ENCODE data around the gene MEX3C.

The MEX3C gene

DNA sequence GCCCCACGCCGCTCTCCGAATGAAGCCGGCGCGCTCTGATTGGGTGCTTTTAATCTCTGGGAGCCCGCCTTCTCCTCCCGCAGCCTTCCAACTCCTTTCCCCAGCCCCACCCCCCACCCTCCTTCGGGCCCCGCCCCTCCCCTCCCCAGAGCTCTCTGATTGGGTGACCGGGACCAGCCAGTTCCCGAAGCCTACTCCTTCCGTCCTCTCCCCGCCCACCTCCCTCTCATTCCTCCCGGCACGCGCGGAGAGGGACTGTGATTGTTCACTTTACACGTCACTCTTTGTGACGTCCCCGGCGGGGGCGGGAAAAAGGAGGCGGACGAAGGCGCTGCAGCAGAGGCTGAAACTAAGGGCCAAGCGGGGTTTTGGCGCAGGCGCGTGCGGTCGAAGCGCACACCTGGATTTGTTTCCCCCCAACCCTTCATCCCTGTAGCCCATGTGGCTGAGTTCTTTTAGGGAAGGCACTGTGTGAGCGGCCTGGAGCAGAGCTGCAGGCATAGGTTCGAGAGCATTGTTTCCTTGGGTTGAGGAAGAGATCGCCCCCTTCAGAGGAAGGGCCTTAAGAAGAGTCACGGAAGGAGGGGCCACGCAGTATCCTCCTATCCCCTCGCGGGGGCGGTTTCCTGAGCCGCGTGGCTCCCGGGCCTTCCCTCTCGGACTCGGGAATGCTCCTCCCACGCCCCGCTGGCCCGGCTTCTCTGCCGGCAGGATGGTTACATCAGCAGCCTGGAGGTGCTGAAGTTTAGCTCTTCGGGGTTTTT is at the start of gene MEX3C:
MEX3C (minus strand) TSS at position 21 of the 764 bp plus-strand sequence. CDS start 361 bp downstream, outside the sequence.
- H3K36me3 ChIP-seq (ENCODE audit: insufficient read depth, low read depth, low read length) = peaks cover under 1% of the 10 kb centered on the region
- no peaks in the 10 kb centered on the region for H3K9me3 ChIP-seq (ENCODE audit: insufficient read depth, low read depth, low read length)
- H3K27me3 ChIP-seq (ENCODE audit: insufficient read depth, low read length) = no peaks in the 10 kb centered on the region
- H3K27ac ChIP-seq (ENCODE audit: low read length) = peak within 1 kb of the TSS; percentile 72
- peak within 1 kb of the TSS; percentile 98 for H3K9ac ChIP-seq (ENCODE audit: low read depth, low read length)
- peak within 1 kb of the TSS; percentile 94 for H3K4me3 ChIP-seq (ENCODE audit: low read length)
- H3K4me1 ChIP-seq (ENCODE audit: insufficient read depth, low read length) = peaks cover 10% of the 10 kb centered on the region; the same call in 1 of the 2 replicates

- no peak overlapping the region for H3K27ac ChIP-seq (ENCODE audit: low read length)
- no peaks in the 10 kb centered on the region for H3K36me3 ChIP-seq (ENCODE audit: insufficient read depth, low read depth, low read length)
- no peak overlapping the region for H3K4me3 ChIP-seq (ENCODE audit: low read length)
- no peaks in the 10 kb centered on the region for H3K9me3 ChIP-seq (ENCODE audit: insufficient read depth, low read depth, low read length)
- no peaks in the 10 kb centered on the region for H3K4me1 ChIP-seq (ENCODE audit: insufficient read depth, low read length)
- H3K27me3 ChIP-seq (ENCODE audit: insufficient read depth, low read length) = no peaks in the 10 kb centered on the region
- H3K9ac ChIP-seq (ENCODE audit: low read depth, low read length) = no peak overlapping the region
Measured at GRCh38 chr18:51241226-51241625, 43.7 kb upstream of the MEX3C start.

- H3K4me1 ChIP-seq (ENCODE audit: insufficient read depth, low read length) = 0 out of 2 replicates have a peak, but pooled peaks cover 7% of the 10 kb centered on the region
- no peaks in the 10 kb centered on the region for H3K36me3 ChIP-seq (ENCODE audit: insufficient read depth, low read depth, low read length)
- H3K4me3 ChIP-seq (ENCODE audit: low read length) = no peak overlapping the region
- no peaks in the 10 kb centered on the region for H3K27me3 ChIP-seq (ENCODE audit: insufficient read depth, low read length)
- no peak overlapping the region for H3K9ac ChIP-seq (ENCODE audit: low read depth, low read length)
- no peak overlapping the region for H3K27ac ChIP-seq (ENCODE audit: low read length)
- H3K9me3 ChIP-seq (ENCODE audit: insufficient read depth, low read depth, low read length) = no peaks in the 10 kb centered on the region
Measured at GRCh38 chr18:51236225-51236624, 38.7 kb upstream of the MEX3C start.

GRCh38 chr18:51235009-51235789 is 37.7 kb upstream of the MEX3C start:
- H3K9ac ChIP-seq (ENCODE audit: low read depth, low read length) = no peak overlapping the region
- no peak overlapping the region for H3K27ac ChIP-seq (ENCODE audit: low read length)
- no peaks in the 10 kb centered on the region for H3K36me3 ChIP-seq (ENCODE audit: insufficient read depth, low read depth, low read length)
- H3K9me3 ChIP-seq (ENCODE audit: insufficient read depth, low read depth, low read length) = no peaks in the 10 kb centered on the region
- H3K4me1 ChIP-seq (ENCODE audit: insufficient read depth, low read length) = 0 out of 2 replicates have a peak, but pooled peaks cover 7% of the 10 kb centered on the region
- H3K27me3 ChIP-seq (ENCODE audit: insufficient read depth, low read length) = no peaks in the 10 kb centered on the region
- no peak overlapping the region for H3K4me3 ChIP-seq (ENCODE audit: low read length)

DNA sequence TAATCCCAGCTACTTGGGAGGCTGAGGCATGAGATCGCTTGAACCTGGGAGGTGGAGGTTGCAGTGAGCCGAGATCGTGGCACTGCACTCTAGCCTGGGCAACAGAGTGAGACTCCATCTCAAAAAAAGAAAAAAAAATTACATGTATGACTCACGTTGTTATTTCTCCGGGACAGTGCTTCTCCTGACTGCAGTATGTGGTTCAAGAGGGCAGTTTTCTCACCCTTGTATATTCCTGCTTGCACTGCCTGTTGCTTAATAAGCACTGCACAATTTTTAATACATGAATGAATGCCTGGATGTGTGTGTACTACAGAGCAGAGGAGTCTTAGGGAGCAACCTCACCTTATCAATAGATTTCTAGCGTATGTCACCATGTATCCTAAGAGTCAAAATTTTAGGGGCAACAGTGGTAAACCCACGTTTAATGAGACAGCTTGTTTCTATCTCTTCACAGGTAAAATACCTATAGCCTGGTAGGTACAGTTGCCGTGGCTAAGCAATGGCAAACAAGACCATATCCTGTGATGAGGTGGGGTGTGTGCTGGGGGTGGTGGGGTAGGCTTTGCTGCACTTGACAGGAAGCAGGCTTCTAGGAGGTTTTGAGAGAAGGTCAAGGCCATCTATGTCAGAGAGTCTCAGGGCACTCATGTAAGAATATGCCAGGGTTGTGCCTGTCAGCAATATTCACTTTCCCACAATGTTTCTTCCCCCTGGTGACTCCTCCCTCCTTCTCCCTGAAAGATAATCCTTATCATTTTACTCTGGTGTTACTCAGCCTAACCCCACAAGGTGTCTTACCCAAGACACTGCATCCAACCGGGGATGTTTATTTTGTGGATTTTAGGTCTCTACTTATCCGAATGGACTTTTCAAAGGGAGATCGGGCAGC is 36.9 kb upstream of the MEX3C start:
- no peaks in the 10 kb centered on the region for H3K27me3 ChIP-seq (ENCODE audit: insufficient read depth, low read length)
- no peak overlapping the region for H3K27ac ChIP-seq (ENCODE audit: low read length)
- no peak overlapping the region for H3K9ac ChIP-seq (ENCODE audit: low read depth, low read length)
- H3K9me3 ChIP-seq (ENCODE audit: insufficient read depth, low read depth, low read length) = no peaks in the 10 kb centered on the region
- 0 out of 2 replicates have a peak, but pooled peaks cover 7% of the 10 kb centered on the region for H3K4me1 ChIP-seq (ENCODE audit: insufficient read depth, low read length)
- H3K36me3 ChIP-seq (ENCODE audit: insufficient read depth, low read depth, low read length) = no peaks in the 10 kb centered on the region
- no peak overlapping the region for H3K4me3 ChIP-seq (ENCODE audit: low read length)

- no peaks in the 10 kb centered on the region for H3K27me3 ChIP-seq (ENCODE audit: insufficient read depth, low read length)
- H3K36me3 ChIP-seq (ENCODE audit: insufficient read depth, low read depth, low read length) = no peaks in the 10 kb centered on the region
- no peaks in the 10 kb centered on the region for H3K4me1 ChIP-seq (ENCODE audit: insufficient read depth, low read length)
- no peaks in the 10 kb centered on the region for H3K9me3 ChIP-seq (ENCODE audit: insufficient read depth, low read depth, low read length)
- H3K27ac ChIP-seq (ENCODE audit: low read length) = no peak overlapping the region
- no peak overlapping the region for H3K9ac ChIP-seq (ENCODE audit: low read depth, low read length)
- H3K4me3 ChIP-seq (ENCODE audit: low read length) = no peak overlapping the region
Measured at GRCh38 chr18:51229328-51229727, 31.8 kb upstream of the MEX3C start.

DNA sequence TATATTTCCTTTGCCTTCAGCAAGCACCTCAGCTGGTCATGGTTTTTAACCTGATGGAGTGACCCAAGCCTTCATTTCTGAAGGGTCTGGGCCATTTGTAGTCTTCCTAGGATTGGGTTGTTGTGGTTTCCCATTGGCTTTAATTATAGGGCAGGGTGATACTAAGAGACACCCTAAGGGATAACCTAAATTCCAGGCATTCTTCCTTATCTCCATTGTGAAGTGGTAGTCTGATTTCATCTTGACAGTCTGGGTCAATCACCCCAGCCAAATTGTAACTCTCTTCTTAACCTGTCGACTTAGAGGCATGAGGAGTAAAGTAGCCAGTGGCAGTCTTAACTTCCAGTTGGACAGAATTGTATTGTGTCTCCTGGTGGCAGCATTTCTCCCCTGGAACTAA is 30.2 kb upstream of the MEX3C start:
- H3K9me3 ChIP-seq (ENCODE audit: insufficient read depth, low read depth, low read length) = no peaks in the 10 kb centered on the region
- H3K27ac ChIP-seq (ENCODE audit: low read length) = no peak overlapping the region
- no peaks in the 10 kb centered on the region for H3K36me3 ChIP-seq (ENCODE audit: insufficient read depth, low read depth, low read length)
- no peak overlapping the region for H3K4me3 ChIP-seq (ENCODE audit: low read length)
- H3K27me3 ChIP-seq (ENCODE audit: insufficient read depth, low read length) = no peaks in the 10 kb centered on the region
- no peak overlapping the region for H3K9ac ChIP-seq (ENCODE audit: low read depth, low read length)
- no peaks in the 10 kb centered on the region for H3K4me1 ChIP-seq (ENCODE audit: insufficient read depth, low read length)

GRCh38 chr18:51226587-51227350 is 29.3 kb upstream of the MEX3C start:
- Histone ChIP-seq H3K27me3 (ENCODE audit: insufficient read depth, low read length) (no peaks in the 10 kb centered on the region), H3K9ac (ENCODE audit: low read depth, low read length) (no peak overlapping the region), H3K4me3 (ENCODE audit: low read length) (no peak overlapping the region), H3K27ac (ENCODE audit: low read length) (no peak overlapping the region), H3K9me3 (ENCODE audit: insufficient read depth, low read depth, low read length) (no peaks in the 10 kb centered on the region), H3K4me1 (ENCODE audit: insufficient read depth, low read length) (no peaks in the 10 kb centered on the region), H3K36me3 (ENCODE audit: insufficient read depth, low read depth, low read length) (no peaks in the 10 kb centered on the region)

- H3K27me3 ChIP-seq (ENCODE audit: insufficient read depth, low read length) = no peaks in the 10 kb centered on the region
- no peak overlapping the region for H3K27ac ChIP-seq (ENCODE audit: low read length)
- no peak overlapping the region for H3K9ac ChIP-seq (ENCODE audit: low read depth, low read length)
- no peaks in the 10 kb centered on the region for H3K4me1 ChIP-seq (ENCODE audit: insufficient read depth, low read length)
- H3K9me3 ChIP-seq (ENCODE audit: insufficient read depth, low read depth, low read length) = no peaks in the 10 kb centered on the region
- no peaks in the 10 kb centered on the region for H3K36me3 ChIP-seq (ENCODE audit: insufficient read depth, low read depth, low read length)
- H3K4me3 ChIP-seq (ENCODE audit: low read length) = no peak overlapping the region
Measured at GRCh38 chr18:51226068-51226467, 28.6 kb upstream of the MEX3C start.

GRCh38 chr18:51212606-51213005 is 15.1 kb upstream of the MEX3C start:
- Histone ChIP-seq H3K27me3 (ENCODE audit: insufficient read depth, low read length) (no peaks in the 10 kb centered on the region), H3K9ac (ENCODE audit: low read depth, low read length) (no peak overlapping the region), H3K4me1 (ENCODE audit: insufficient read depth, low read length) (no peaks in the 10 kb centered on the region), H3K27ac (ENCODE audit: low read length) (no peak overlapping the region), H3K4me3 (ENCODE audit: low read length) (no peak overlapping the region), H3K36me3 (ENCODE audit: insufficient read depth, low read depth, low read length) (no peaks in the 10 kb centered on the region), H3K9me3 (ENCODE audit: insufficient read depth, low read depth, low read length) (no peaks in the 10 kb centered on the region)

DNA sequence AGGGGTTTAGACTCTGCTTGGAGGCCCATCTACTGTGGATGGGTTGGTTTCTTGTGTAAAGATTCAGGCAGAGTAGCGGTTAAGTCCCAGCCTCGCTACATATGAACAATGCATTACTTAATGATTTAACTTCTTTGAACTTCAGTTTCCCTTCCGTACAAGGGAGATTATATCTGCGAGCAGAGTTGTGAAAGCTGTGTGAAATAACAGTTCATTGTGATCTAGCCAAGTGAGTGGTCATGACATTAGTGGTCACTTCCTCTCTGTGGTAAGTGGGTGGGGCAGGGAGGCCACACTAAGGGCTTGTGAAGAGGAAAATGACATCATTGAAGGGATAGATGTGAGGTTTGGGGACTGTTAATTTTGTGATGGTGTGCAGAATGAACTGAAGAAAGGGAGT is 14.1 kb upstream of the MEX3C start:
- Histone ChIP-seq H3K27ac (ENCODE audit: low read length) (no peak overlapping the region), H3K9ac (ENCODE audit: low read depth, low read length) (no peak overlapping the region), H3K4me3 (ENCODE audit: low read length) (no peak overlapping the region), H3K9me3 (ENCODE audit: insufficient read depth, low read depth, low read length) (no peaks in the 10 kb centered on the region), H3K4me1 (ENCODE audit: insufficient read depth, low read length) (no peaks in the 10 kb centered on the region), H3K36me3 (ENCODE audit: insufficient read depth, low read depth, low read length) (no peaks in the 10 kb centered on the region), H3K27me3 (ENCODE audit: insufficient read depth, low read length) (no peaks in the 10 kb centered on the region)
